ENCODE measurements around the gene COX6B1.

COX6B1 gene

GRCh38 chr19:35703343-35703742 lies 55.2 kb downstream of the COX6B1 start:
- no peak for TF ChIP-seq TEAD4 (IDR thresholded peaks at IDR 0.05)
- TF ChIP-seq USF1 (IDR thresholded peaks at IDR 0.05), result no peak
- TF ChIP-seq EP300 (IDR thresholded peaks at IDR 0.05; ENCODE audit: borderline replicate concordance), result no peak
- TF ChIP-seq CREB1 (IDR thresholded peaks at IDR 0.05; ENCODE audit: low read depth), result no peak
- TF ChIP-seq, protein P1, sequence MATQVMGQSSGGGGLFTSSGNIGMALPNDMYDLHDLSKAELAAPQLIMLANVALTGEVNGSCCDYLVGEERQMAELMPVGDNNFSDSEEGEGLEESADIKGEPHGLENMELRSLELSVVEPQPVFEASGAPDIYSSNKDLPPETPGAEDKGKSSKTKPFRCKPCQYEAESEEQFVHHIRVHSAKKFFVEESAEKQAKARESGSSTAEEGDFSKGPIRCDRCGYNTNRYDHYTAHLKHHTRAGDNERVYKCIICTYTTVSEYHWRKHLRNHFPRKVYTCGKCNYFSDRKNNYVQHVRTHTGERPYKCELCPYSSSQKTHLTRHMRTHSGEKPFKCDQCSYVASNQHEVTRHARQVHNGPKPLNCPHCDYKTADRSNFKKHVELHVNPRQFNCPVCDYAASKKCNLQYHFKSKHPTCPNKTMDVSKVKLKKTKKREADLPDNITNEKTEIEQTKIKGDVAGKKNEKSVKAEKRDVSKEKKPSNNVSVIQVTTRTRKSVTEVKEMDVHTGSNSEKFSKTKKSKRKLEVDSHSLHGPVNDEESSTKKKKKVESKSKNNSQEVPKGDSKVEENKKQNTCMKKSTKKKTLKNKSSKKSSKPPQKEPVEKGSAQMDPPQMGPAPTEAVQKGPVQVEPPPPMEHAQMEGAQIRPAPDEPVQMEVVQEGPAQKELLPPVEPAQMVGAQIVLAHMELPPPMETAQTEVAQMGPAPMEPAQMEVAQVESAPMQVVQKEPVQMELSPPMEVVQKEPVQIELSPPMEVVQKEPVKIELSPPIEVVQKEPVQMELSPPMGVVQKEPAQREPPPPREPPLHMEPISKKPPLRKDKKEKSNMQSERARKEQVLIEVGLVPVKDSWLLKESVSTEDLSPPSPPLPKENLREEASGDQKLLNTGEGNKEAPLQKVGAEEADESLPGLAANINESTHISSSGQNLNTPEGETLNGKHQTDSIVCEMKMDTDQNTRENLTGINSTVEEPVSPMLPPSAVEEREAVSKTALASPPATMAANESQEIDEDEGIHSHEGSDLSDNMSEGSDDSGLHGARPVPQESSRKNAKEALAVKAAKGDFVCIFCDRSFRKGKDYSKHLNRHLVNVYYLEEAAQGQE (IDR thresholded peaks at IDR 0.05; ENCODE audit: low read depth), result no peak
- TF ChIP-seq ZBTB7A (IDR thresholded peaks at IDR 0.05; ENCODE audit: low read depth), result no peak
- TF ChIP-seq MAX (IDR thresholded peaks at IDR 0.05), result no peak
- no peak for TF ChIP-seq CEBPB (IDR thresholded peaks at IDR 0.05)
- TF ChIP-seq NFIC (IDR thresholded peaks at IDR 0.05), result no peak
- no peak for TF ChIP-seq TAF1 (IDR thresholded peaks at IDR 0.05; ENCODE audit: low read depth)

DNA sequence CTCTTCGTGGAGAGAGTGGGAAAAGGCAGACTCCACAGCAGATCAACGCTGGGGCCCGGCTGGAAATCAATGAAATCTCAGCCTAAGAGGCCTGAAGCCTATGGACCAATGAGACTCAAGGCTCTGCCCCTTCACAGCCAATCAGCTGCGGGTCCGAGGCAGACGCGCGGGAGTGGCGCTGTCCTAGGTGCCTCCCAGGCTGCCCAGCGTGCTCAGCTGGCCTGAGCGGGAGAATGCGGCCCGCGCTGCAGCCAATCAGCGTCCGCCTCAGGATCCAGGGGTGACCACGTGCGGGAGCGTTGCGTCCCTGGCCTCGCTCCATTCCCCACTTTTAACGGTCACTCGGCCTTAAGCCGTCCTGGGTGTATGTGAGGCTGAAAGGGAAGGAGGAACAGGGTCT lies 56.1 kb downstream of the COX6B1 start, which contains the start of gene ZBTB32:
ZBTB32 (plus strand) TSS at position 341 of the 400 bp plus-strand sequence. CDS start 10,069 bp downstream, outside the sequence.
- TF ChIP-seq, protein P1 (IDR thresholded peaks at IDR 0.05; ENCODE audit: low read depth), result peak; percentile 91
- TF ChIP-seq MAX (IDR thresholded peaks at IDR 0.05), result peak; percentile 100
- TF ChIP-seq TEAD4 (IDR thresholded peaks at IDR 0.05), result peak; percentile 33; the same call in 1 of the 2 replicates
- TF ChIP-seq USF1 (IDR thresholded peaks at IDR 0.05), result peak; percentile 84
- TF ChIP-seq EGR1 (IDR thresholded peaks at IDR 0.05), result no peak
- no peak for TF ChIP-seq RAD21 (IDR thresholded peaks at IDR 0.05; ENCODE audit: low read depth)
- TF ChIP-seq TCF12 (IDR thresholded peaks at IDR 0.05; ENCODE audit: low read depth), result 0 out of 2 replicates have a peak, but pooled peaks have one; percentile 25
- 0 out of 2 replicates have a peak, but pooled peaks have one; percentile 16 for TF ChIP-seq CREB1 (IDR thresholded peaks at IDR 0.05; ENCODE audit: low read depth)

All from Ishikawa (cell line).